Hepatocyte (in vitro differentiated cells): ENCODE data around the gene AEBP1.

Experiments used
- CTCF ChIP-seq: fragments of 200-600 bp; sonication (generic); IDR thresholded peaks from 2 replicates; pipeline ENCODE4 v1.5.1; 2016; ENCODE audit warnings: antibody characterized with exemption, mild to moderate bottlenecking; ENCODE audit not compliant: poor library complexity
- EZH2 ChIP-seq: fragments of 200-600 bp; sonication (generic); IDR thresholded peaks from 2 replicates; pipeline ENCODE4 v1.6.1; 2016; ENCODE audit warnings: antibody characterized with exemption, mild to moderate bottlenecking, borderline replicate concordance
- EZH2phosphoT487 ChIP-seq: fragments of 200-600 bp; sonication (generic); IDR thresholded peaks from one replicate; pipeline ENCODE4 v1.6.1; 2018; ENCODE audit warnings: antibody characterized with exemption, mild to moderate bottlenecking, low read depth, moderate library complexity; ENCODE audit not compliant: unreplicated experiment, severe bottlenecking

GRCh38 chr7:44139311-44140010 is 35.3 kb downstream of the AEBP1 start:
- TF ChIP-seq EZH2 = no peak
- TF ChIP-seq CTCF = no peak
- no peak for TF ChIP-seq EZH2phosphoT487
